B cell (primary cell): Measurements from ENCODE around the gene VPS39. TPM values are rescaled to one million over a fixed set of nuclear protein-coding genes. Genes with fewer than 3 reads are reported as not detected.

Experiments used
- ATAC-seq: fragments of 200-7000 bp; cut with Tn5 transposase; one replicate; pipeline ENCODE4 v1.10.0; 2021; ENCODE audit warnings: low read depth, mild to moderate bottlenecking, moderate number of reproducible peaks, moderate library complexity
- CTCF ChIA-PET: fragments of 350-600 bp; sonication (Branson Sonifier 250); formaldehyde crosslinking; loops from one replicate; lab custom pipeline; 2021; ENCODE audit warnings: antibody characterized with exemption, inconsistent platforms; lab: Charles Lee
- POLR2A ChIA-PET: fragments of 350-600 bp; sonication (Branson Sonifier 250); formaldehyde crosslinking; loops from one replicate; lab custom pipeline; 2021; ENCODE audit warnings: antibody characterized with exemption; lab: Charles Lee
- DNase-seq: peaks from one replicate; pipeline ENCODE4 v3.0.0; 2013
- H2AFZ ChIP-seq: 2 replicates; pipeline ENCODE4 v1.6.1; 2012; ENCODE audit warnings: mild to moderate bottlenecking, low read depth, low read length; ENCODE audit not compliant: insufficient read depth, poor library complexity, severe bottlenecking
- H3K27ac ChIP-seq, 2 donors: 1 replicate in 1 of 2; 2 replicates in 1 of 2; pipeline ENCODE4 v1.5.1; 2012 to 2013; ENCODE audit warnings: low read length in 2 of 2, mild to moderate bottlenecking in 2 of 2, moderate library complexity in 1 of 2
- H3K27me3 ChIP-seq, 4 experiments: fragments of 200-600 bp in 1 of 4; sonication (generic) in 1 of 4; replicated peaks in 1 of 4; 1 replicate in 2 of 4; 2 replicates in 2 of 4; pipeline versions ENCODE4 v1.6.1 to v1.7.0; 2013 to 2016; ENCODE audit warnings: low read length in 3 of 4, mild to moderate bottlenecking in 2 of 4, mixed read lengths in 1 of 4, moderate library complexity in 1 of 4; ENCODE audit not compliant: insufficient read depth in 4 of 4, control insufficient read depth in 3 of 4; ENCODE audit errors: control extremely low read depth in 1 of 4
- H3K36me3 ChIP-seq, 2 experiments: replicated peaks in 1 of 2; 1 replicate in 1 of 2; 2 replicates in 1 of 2; pipeline versions ENCODE4 v1.6.1 to v1.7.1; 2013; ENCODE audit warnings: low read length in 1 of 2; ENCODE audit not compliant: insufficient read depth in 2 of 2, control insufficient read depth in 1 of 2; ENCODE audit errors: control extremely low read depth in 1 of 2, extremely low read depth in 1 of 2
- H3K4me1 ChIP-seq, 2 donors: fragments of 200-600 bp in 1 of 2; sonication (generic) in 1 of 2; 1 replicate in 1 of 2; 2 replicates in 1 of 2; pipeline versions ENCODE4 v1.5.1 to v1.6.1; 2013 to 2017; ENCODE audit warnings: low read length in 2 of 2; ENCODE audit not compliant: control insufficient read depth in 2 of 2, insufficient read depth in 2 of 2
- H3K4me2 ChIP-seq: replicated peaks from 2 replicates; pipeline ENCODE3; 2012; ENCODE audit warnings: mild to moderate bottlenecking, low read depth, low read length; ENCODE audit not compliant: poor library complexity, severe bottlenecking
- H3K4me3 ChIP-seq, 5 experiments: fragments of 200-600 bp in 1 of 5; sonication (generic) in 1 of 5; 1 replicate in 3 of 5; 2 replicates in 2 of 5; pipeline versions ENCODE4 v1.5.1 to v1.7.0; 2011 to 2016; ENCODE audit warnings: low read length in 4 of 5, mild to moderate bottlenecking in 4 of 5, low read depth in 2 of 5, control low read depth in 1 of 5, moderate library complexity in 1 of 5; ENCODE audit not compliant: insufficient read depth in 1 of 5; ENCODE audit errors: control extremely low read depth in 1 of 5, extremely low read depth in 1 of 5
- H3K79me2 ChIP-seq: fragments of 200-600 bp; sonication (generic); one replicate; pipeline ENCODE4 v1.6.0; 2016; ENCODE audit warnings: low read length; ENCODE audit not compliant: control insufficient read depth, insufficient read depth
- H3K9ac ChIP-seq: fragments of 200-600 bp; sonication (generic); 2 replicates; pipeline ENCODE4 v1.6.1; 2017; ENCODE audit warnings: mild to moderate bottlenecking, low read length, moderate library complexity
- H3K9me3 ChIP-seq, 3 donors: one replicate each; pipeline versions ENCODE4 v1.6.1 to v1.7.1; 2013; ENCODE audit warnings: low read length in 2 of 3; ENCODE audit not compliant: control insufficient read depth in 2 of 3, insufficient read depth in 1 of 3; ENCODE audit errors: control extremely low read depth in 1 of 3
- H4K20me1 ChIP-seq: 2 replicates; pipeline ENCODE4 v1.6.0; 2012; ENCODE audit warnings: mild to moderate bottlenecking, low read length; ENCODE audit not compliant: insufficient read depth, control insufficient read depth, poor library complexity, severe bottlenecking
- H3K27ac Mint-ChIP-seq: one replicate; pipeline ENCODE4 v1.8.0; 2021; ENCODE audit warnings: mixed read lengths
- H3K27me3 Mint-ChIP-seq: one replicate; pipeline ENCODE4 v1.8.0; 2021; ENCODE audit warnings: mixed read lengths
- H3K4me1 Mint-ChIP-seq: one replicate; pipeline ENCODE4 v1.8.0; 2021; ENCODE audit warnings: mixed read lengths
- H3K4me3 Mint-ChIP-seq: one replicate; pipeline ENCODE4 v1.8.0; 2021; ENCODE audit warnings: mixed read lengths
- H3K9me3 Mint-ChIP-seq: one replicate; pipeline ENCODE4 v1.8.0; 2022; ENCODE audit warnings: mixed read lengths; ENCODE audit not compliant: insufficient read depth
- EZH2 ChIP-seq: IDR thresholded peaks from 2 replicates; pipeline ENCODE4 v1.6.1; 2012; ENCODE audit warnings: borderline replicate concordance, low read depth, mild to moderate bottlenecking, moderate library complexity, low read length; ENCODE audit not compliant: insufficient read depth, poor library complexity, severe bottlenecking
- WGBS: methylation state at CpG from one replicate; pipeline ENCODE4 v1.1.5; 2013; ENCODE audit warnings: missing lambda C conversion rate; ENCODE audit not compliant: insufficient coverage; 5-methylcytosine and 5-hydroxymethylcytosine counted together
- intact Hi-C: fragments of 100-400 bp; cut with micrococcal nuclease; formaldehyde crosslinking; loops from one replicate; pipeline ENCODE4 v1.10.0; 2022
- polyA plus RNA-seq: library from polyadenylated mRNA; depleted of rRNA; stranded (reverse); fragments of >200 nt; gene quantifications from 2 replicates; pipeline ENCODE4 v1.2.3, GENCODE V29; 2012
- total RNA-seq, 2 donors: library from RNA; stranded (reverse); fragments of 120-200 nt in 1 of 2; gene quantifications; 1 replicate in 1 of 2; 2 replicates in 1 of 2; pipeline versions ENCODE4 v1.2.3 to v1.2.4, GENCODE V29; 2013 to 2022
- TF ChIP-seq, protein P1 (sequence below): fragments of 200-600 bp; IDR thresholded peaks from one replicate; pipeline ENCODE4 v1.8.0; 2022; ENCODE audit warnings: antibody characterized with exemption, mild to moderate bottlenecking

VPS39 gene
- total and polyA plus RNA-seq, 2 donors (not counting 1 experiment from before 2014, with no cell fraction given) = 82.8 to 145 TPM

DNA sequence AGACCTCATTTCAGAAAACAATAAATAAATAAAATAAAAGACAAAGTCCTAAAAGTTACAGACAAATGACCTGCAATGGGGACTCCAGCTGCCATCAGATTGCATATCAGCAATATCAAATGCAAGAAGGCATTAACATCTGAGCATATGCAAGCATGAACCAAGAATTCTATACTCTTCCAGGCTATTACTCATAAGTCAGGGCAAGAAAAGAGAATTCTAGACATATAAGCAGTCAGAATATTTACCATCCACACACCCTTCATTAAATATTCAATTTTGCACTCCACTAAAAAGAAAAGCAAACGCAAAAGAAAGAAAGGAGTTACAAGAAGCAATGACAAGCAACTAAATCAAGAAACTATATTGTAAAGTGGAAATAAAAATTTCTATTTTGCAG lies 72.8 kb downstream of the VPS39 start:
- peaks cover 0 to 10% (median 0%) of the 10 kb centered on the region in 4 experiments for H3K27me3 ChIP-seq
- intact Hi-C loops = no loop called here
- ChIA-PET POLR2A (no interaction called here), CTCF (interaction anchor here (1.1 to 1.5 kb wide), 3 partner anchors 10 to 146 kb away, joined by 4 read pairs; no protein-coding TSS in a partner anchor)
- H3K4me2 ChIP-seq = no peak overlapping the region
- Mint-ChIP-seq H3K9me3 (no peaks in the 10 kb centered on the region), H3K4me1 (no peaks in the 10 kb centered on the region), H3K27ac (no peak overlapping the region), H3K27me3 (peaks cover 12% of the 10 kb centered on the region), H3K4me3 (no peak overlapping the region)
- no peak for DNase-seq
- no peak for ATAC-seq
- WGBS = no CpG with 5 or more reads among the region's 1 CpG
- H2AFZ ChIP-seq = no peak overlapping the region
- H3K27ac ChIP-seq = no peak overlapping the region
- no peaks in the 10 kb centered on the region for H4K20me1 ChIP-seq
- no peaks in the 10 kb centered on the region for H3K9me3 ChIP-seq
- H3K36me3 ChIP-seq = no peaks in the 10 kb centered on the region
- H3K9ac ChIP-seq = no peak overlapping the region
- no peak overlapping the region for H3K4me3 ChIP-seq
- TF ChIP-seq EZH2 = no peak
- TF ChIP-seq, protein P1, sequence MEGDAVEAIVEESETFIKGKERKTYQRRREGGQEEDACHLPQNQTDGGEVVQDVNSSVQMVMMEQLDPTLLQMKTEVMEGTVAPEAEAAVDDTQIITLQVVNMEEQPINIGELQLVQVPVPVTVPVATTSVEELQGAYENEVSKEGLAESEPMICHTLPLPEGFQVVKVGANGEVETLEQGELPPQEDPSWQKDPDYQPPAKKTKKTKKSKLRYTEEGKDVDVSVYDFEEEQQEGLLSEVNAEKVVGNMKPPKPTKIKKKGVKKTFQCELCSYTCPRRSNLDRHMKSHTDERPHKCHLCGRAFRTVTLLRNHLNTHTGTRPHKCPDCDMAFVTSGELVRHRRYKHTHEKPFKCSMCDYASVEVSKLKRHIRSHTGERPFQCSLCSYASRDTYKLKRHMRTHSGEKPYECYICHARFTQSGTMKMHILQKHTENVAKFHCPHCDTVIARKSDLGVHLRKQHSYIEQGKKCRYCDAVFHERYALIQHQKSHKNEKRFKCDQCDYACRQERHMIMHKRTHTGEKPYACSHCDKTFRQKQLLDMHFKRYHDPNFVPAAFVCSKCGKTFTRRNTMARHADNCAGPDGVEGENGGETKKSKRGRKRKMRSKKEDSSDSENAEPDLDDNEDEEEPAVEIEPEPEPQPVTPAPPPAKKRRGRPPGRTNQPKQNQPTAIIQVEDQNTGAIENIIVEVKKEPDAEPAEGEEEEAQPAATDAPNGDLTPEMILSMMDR = no peak
- no peaks in the 10 kb centered on the region for H3K79me2 ChIP-seq
- H3K4me1 ChIP-seq = no peaks in the 10 kb centered on the region

DNA sequence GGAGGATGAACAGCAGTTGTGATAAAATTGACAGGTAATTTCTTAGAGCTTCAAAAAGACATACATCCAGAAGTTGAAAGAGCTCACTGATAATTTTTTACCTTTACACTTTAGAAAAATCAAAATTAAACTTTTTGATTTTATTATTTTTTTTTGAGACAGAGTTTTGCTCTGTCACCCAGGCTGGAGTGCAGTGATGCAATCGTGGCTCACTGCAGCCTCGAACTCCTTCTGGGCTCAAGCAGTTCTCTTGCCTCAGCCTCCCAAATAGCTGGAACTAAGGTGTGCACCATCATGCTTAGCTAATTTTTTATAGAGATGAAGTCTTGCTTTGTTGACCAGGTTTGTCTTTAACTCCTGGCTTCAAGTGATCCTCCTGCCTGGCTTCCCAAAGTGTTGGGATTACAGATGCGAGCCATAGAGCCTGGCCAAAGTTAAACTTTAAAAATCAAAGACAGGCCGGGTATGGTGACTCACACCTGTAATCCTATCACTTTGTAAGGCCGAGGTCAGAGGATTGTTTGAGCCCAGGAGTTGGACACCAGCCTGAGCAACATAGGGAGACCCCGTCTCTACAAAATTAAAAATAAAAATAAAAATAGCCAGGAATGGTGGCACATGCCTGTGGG lies 73.4 kb downstream of the VPS39 start:
- H3K27me3 ChIP-seq = peaks cover 0 to 11% (median under 1%) of the 10 kb centered on the region in 4 experiments
- Mint-ChIP-seq H3K4me3 (no peak overlapping the region), H3K27ac (no peak overlapping the region), H3K9me3 (no peaks in the 10 kb centered on the region), H3K27me3 (peaks cover 13% of the 10 kb centered on the region), H3K4me1 (no peaks in the 10 kb centered on the region)
- no peaks in the 10 kb centered on the region for H3K36me3 ChIP-seq
- no peak overlapping the region for H3K4me2 ChIP-seq
- no peak overlapping the region for H3K9ac ChIP-seq
- H3K4me1 ChIP-seq = no peaks in the 10 kb centered on the region
- ChIA-PET POLR2A (no interaction called here), CTCF (interaction anchor here (0.9 to 1.5 kb wide), 3 partner anchors 9 to 230 kb away, joined by 3 to 4 read pairs (median 4); no protein-coding TSS in a partner anchor)
- H3K9me3 ChIP-seq = no peaks in the 10 kb centered on the region
- TF ChIP-seq, protein P1 = no peak
- TF ChIP-seq EZH2 = no peak
- H3K27ac ChIP-seq = no peak overlapping the region
- WGBS = 100% methylated on average over 1 of the region's 6 CpGs
- H4K20me1 ChIP-seq = no peaks in the 10 kb centered on the region
- ATAC-seq (no peak), DNase-seq (no peak)
- H3K79me2 ChIP-seq = no peaks in the 10 kb centered on the region
- no peak overlapping the region for H3K4me3 ChIP-seq
- H2AFZ ChIP-seq = no peak overlapping the region
- intact Hi-C loops = no loop called here
